ENCODE results near the gene F2. TPM values are rescaled to one million over a fixed set of nuclear protein-coding genes. Genes with fewer than 3 reads are reported as not detected.
A peak's percentile ranks its signal among the peaks of the same experiment; 100 is the strongest.
"Not testable (repeated sequence)": the region's sequence is repeated elsewhere in the genome, so short reads cannot be mapped to it uniquely, and the experiment has no call there.

F2 gene
- total and polyA plus RNA-seq, 4 donors = 631 to 1,505 (median 1,232) TPM

DNA sequence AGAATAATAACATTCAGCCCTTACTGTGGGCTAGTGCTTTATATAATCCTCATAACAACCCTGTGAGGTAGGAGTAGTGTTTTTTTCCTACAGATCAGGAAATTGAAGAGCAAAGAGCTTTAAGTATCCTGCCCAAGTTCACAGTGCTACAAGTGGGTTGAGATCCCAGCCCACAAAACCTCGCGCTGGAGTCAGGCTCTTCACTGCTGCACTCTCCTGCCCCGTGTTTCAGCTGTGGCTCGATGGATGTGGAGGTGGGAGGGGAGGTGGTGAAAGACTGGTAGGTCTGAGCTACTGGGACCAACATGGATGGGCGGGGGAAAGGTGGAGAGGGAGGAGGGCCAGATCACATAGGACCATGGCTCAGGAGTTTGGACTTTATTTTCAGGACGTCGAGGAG, 12.1 kb upstream of the F2 start:
- Histone ChIP-seq H3K9me3 (ENCODE audit: control insufficient read depth in 4 of 4, low read length in 3 of 4) (no peaks in the 10 kb centered on the region), H3K27ac (ENCODE audit: low read depth in 1 of 2, low read length in 2 of 2) (no peak overlapping the region), H3K4me3 (ENCODE audit: low read depth in 1 of 3, low read length in 3 of 3) (no peak overlapping the region), H3K9ac (ENCODE audit: low read depth in 1 of 2, low read length in 2 of 2) (no peak overlapping the region), H3K4me1 (ENCODE audit: control insufficient read depth in 4 of 4, insufficient read depth in 4 of 4, low read length in 3 of 4) (peaks cover 0 to 20% (median 13%) of the 10 kb centered on the region in 4 donors), H3K36me3 (ENCODE audit: control insufficient read depth in 4 of 4, insufficient read depth in 3 of 4, low read depth in 1 of 4, low read length in 3 of 4) (peaks cover 12 to 44% (median 34%) of the 10 kb centered on the region in 4 donors), H3K27me3 (ENCODE audit: control insufficient read depth in 4 of 4, insufficient read depth in 4 of 4, low read length in 3 of 4) (no peaks in the 10 kb centered on the region)
- 92% methylated on average over 7 of the region's 7 CpGs for WGBS
- DNase-seq (ENCODE audit: low spot score) = no peak
- TF ChIP-seq TAF1 (conservative IDR thresholded peaks at IDR 0.05) (no peak), SP1 (IDR thresholded peaks at IDR 0.05) (no peak), JUND (IDR thresholded peaks at IDR 0.05) (no peak), FOXA2 (IDR thresholded peaks at IDR 0.05) (no peak), RXRA (IDR thresholded peaks at IDR 0.05) (no peak), EGR1 (IDR thresholded peaks at IDR 0.05; ENCODE audit: low read depth in 2 of 2) (no peak), GABPA (IDR thresholded peaks at IDR 0.05 in 1 of 2, conservative IDR thresholded peaks at IDR 0.05 in 1 of 2) (no peak), YY1 (IDR thresholded peaks at IDR 0.05) (no peak)
- TF ChIP-seq, protein P1, sequence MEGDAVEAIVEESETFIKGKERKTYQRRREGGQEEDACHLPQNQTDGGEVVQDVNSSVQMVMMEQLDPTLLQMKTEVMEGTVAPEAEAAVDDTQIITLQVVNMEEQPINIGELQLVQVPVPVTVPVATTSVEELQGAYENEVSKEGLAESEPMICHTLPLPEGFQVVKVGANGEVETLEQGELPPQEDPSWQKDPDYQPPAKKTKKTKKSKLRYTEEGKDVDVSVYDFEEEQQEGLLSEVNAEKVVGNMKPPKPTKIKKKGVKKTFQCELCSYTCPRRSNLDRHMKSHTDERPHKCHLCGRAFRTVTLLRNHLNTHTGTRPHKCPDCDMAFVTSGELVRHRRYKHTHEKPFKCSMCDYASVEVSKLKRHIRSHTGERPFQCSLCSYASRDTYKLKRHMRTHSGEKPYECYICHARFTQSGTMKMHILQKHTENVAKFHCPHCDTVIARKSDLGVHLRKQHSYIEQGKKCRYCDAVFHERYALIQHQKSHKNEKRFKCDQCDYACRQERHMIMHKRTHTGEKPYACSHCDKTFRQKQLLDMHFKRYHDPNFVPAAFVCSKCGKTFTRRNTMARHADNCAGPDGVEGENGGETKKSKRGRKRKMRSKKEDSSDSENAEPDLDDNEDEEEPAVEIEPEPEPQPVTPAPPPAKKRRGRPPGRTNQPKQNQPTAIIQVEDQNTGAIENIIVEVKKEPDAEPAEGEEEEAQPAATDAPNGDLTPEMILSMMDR (IDR thresholded peaks at IDR 0.05; ENCODE audit: low read depth, low read length, missing input control) = no peak
- TF ChIP-seq, protein P2, sequence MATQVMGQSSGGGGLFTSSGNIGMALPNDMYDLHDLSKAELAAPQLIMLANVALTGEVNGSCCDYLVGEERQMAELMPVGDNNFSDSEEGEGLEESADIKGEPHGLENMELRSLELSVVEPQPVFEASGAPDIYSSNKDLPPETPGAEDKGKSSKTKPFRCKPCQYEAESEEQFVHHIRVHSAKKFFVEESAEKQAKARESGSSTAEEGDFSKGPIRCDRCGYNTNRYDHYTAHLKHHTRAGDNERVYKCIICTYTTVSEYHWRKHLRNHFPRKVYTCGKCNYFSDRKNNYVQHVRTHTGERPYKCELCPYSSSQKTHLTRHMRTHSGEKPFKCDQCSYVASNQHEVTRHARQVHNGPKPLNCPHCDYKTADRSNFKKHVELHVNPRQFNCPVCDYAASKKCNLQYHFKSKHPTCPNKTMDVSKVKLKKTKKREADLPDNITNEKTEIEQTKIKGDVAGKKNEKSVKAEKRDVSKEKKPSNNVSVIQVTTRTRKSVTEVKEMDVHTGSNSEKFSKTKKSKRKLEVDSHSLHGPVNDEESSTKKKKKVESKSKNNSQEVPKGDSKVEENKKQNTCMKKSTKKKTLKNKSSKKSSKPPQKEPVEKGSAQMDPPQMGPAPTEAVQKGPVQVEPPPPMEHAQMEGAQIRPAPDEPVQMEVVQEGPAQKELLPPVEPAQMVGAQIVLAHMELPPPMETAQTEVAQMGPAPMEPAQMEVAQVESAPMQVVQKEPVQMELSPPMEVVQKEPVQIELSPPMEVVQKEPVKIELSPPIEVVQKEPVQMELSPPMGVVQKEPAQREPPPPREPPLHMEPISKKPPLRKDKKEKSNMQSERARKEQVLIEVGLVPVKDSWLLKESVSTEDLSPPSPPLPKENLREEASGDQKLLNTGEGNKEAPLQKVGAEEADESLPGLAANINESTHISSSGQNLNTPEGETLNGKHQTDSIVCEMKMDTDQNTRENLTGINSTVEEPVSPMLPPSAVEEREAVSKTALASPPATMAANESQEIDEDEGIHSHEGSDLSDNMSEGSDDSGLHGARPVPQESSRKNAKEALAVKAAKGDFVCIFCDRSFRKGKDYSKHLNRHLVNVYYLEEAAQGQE (IDR thresholded peaks at IDR 0.05) = no peak
- TF ChIP-seq, protein P3, sequence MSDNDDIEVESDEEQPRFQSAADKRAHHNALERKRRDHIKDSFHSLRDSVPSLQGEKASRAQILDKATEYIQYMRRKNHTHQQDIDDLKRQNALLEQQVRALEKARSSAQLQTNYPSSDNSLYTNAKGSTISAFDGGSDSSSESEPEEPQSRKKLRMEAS (IDR thresholded peaks at IDR 0.05) = no peak

DNA sequence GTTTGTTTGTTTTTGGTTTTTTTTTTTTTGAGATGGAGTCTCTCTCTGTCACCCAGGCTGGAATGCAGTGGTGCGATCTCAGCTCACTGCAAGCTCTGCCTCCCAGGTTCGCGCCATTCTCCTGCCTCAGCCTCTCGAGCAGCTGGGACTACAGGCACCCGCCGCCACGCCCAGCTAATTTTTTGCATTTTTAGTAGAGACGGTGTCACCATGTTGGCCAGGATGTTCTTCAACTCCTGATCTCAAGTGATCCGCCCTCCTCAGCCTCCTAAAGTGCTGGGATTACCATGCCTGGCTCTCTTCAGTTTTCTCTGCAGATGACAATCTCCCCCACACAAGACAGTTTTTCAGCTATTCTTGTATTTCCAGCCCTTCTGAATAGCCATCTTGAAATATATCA, 9.7 kb upstream of the F2 start:
- not testable (repeated sequence) for DNase-seq (ENCODE audit: low spot score); H3K27ac ChIP-seq (ENCODE audit: low read depth in 1 of 2, low read length in 2 of 2); H3K9me3 ChIP-seq (ENCODE audit: control insufficient read depth in 4 of 4, low read length in 3 of 4); H3K9ac ChIP-seq (ENCODE audit: low read depth in 1 of 2, low read length in 2 of 2); H3K27me3 ChIP-seq (ENCODE audit: control insufficient read depth in 4 of 4, insufficient read depth in 4 of 4, low read length in 3 of 4); H3K4me1 ChIP-seq (ENCODE audit: control insufficient read depth in 4 of 4, insufficient read depth in 4 of 4, low read length in 3 of 4); H3K4me3 ChIP-seq (ENCODE audit: low read depth in 1 of 3, low read length in 3 of 3)
- WGBS = 95% methylated on average over 9 of the region's 9 CpGs
- peaks cover 10 to 26% (median 18%) of the 10 kb centered on the region in 4 donors for H3K36me3 ChIP-seq (ENCODE audit: control insufficient read depth in 4 of 4, insufficient read depth in 3 of 4, low read depth in 1 of 4, low read length in 3 of 4)

DNA sequence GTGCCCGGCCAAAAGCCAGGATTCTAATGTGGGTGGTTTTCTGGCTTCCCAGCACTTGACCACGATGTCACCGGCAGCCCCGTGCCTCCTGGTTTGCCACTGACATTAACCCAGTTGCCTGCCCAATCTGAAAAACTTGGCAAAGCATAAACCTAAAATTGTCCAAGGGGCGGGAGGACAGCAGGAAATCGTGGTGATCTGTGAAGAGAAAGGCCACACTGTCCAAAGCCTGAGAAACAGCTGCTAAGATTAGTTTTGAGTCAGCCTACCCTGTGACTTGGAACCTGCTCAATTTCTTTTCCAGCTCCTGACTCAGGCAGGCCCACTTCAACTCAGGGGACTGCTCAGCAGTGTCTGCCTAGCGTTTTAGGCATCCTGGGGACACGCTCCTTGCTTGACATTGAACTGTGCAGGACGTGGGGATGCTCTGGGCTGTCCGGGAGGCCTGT, 8.2 kb upstream of the F2 start:
- H3K4me3 ChIP-seq (ENCODE audit: low read depth in 1 of 3, low read length in 3 of 3) = no peak overlapping the region
- peaks cover 0 to 13% (median 5%) of the 10 kb centered on the region in 4 donors for H3K4me1 ChIP-seq (ENCODE audit: control insufficient read depth in 4 of 4, insufficient read depth in 4 of 4, low read length in 3 of 4)
- no peak overlapping the region for H3K9ac ChIP-seq (ENCODE audit: low read depth in 1 of 2, low read length in 2 of 2)
- no peaks in the 10 kb centered on the region for H3K27me3 ChIP-seq (ENCODE audit: control insufficient read depth in 4 of 4, insufficient read depth in 4 of 4, low read length in 3 of 4)
- peaks cover 2 to 11% (median 6%) of the 10 kb centered on the region in 4 donors for H3K36me3 ChIP-seq (ENCODE audit: control insufficient read depth in 4 of 4, insufficient read depth in 3 of 4, low read depth in 1 of 4, low read length in 3 of 4)
- no peaks in the 10 kb centered on the region for H3K9me3 ChIP-seq (ENCODE audit: control insufficient read depth in 4 of 4, low read length in 3 of 4)
- 48% methylated on average over 10 of the region's 10 CpGs for WGBS
- no peak for DNase-seq (ENCODE audit: low spot score)
- peak overlapping the region; percentile 85 to 92 for H3K27ac ChIP-seq (ENCODE audit: low read depth in 1 of 2, low read length in 2 of 2)
- TF ChIP-seq RAD21 (IDR thresholded peaks at IDR 0.05) = no peak
- TF ChIP-seq SP1 (IDR thresholded peaks at IDR 0.05) = peak; percentile 56
- no peak for TF ChIP-seq TAF1 (conservative IDR thresholded peaks at IDR 0.05)
- TF ChIP-seq, protein P2 (IDR thresholded peaks at IDR 0.05) = no peak
- TF ChIP-seq, protein P4, sequence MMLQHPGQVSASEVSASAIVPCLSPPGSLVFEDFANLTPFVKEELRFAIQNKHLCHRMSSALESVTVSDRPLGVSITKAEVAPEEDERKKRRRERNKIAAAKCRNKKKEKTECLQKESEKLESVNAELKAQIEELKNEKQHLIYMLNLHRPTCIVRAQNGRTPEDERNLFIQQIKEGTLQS (IDR thresholded peaks at IDR 0.05) = no peak
- no peak for TF ChIP-seq EGR1 (IDR thresholded peaks at IDR 0.05; ENCODE audit: low read depth in 2 of 2)
- TF ChIP-seq, protein P3 (IDR thresholded peaks at IDR 0.05) = no peak
- TF ChIP-seq YY1 (IDR thresholded peaks at IDR 0.05) = no peak
- TF ChIP-seq, protein P5, sequence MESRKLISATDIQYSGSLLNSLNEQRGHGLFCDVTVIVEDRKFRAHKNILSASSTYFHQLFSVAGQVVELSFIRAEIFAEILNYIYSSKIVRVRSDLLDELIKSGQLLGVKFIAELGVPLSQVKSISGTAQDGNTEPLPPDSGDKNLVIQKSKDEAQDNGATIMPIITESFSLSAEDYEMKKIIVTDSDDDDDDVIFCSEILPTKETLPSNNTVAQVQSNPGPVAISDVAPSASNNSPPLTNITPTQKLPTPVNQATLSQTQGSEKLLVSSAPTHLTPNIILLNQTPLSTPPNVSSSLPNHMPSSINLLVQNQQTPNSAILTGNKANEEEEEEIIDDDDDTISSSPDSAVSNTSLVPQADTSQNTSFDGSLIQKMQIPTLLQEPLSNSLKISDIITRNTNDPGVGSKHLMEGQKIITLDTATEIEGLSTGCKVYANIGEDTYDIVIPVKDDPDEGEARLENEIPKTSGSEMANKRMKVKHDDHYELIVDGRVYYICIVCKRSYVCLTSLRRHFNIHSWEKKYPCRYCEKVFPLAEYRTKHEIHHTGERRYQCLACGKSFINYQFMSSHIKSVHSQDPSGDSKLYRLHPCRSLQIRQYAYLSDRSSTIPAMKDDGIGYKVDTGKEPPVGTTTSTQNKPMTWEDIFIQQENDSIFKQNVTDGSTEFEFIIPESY (IDR thresholded peaks at IDR 0.05) = no peak
- TF ChIP-seq RXRA (IDR thresholded peaks at IDR 0.05) = peak; percentile 46 to 68
- TF ChIP-seq FOXA1 (IDR thresholded peaks at IDR 0.05) = no peak

Data from liver (tissue), 9 donors.